Loucy (cell line): ENCODE results near the gene RPS23.

Experiments used
- EZH2phosphoT487 ChIP-seq: fragments of 200-600 bp; IDR thresholded peaks from 2 replicates; pipeline ENCODE4 v1.6.1; 2018; ENCODE audit warnings: antibody characterized with exemption, mild to moderate bottlenecking, moderate library complexity, borderline replicate concordance
- TF ChIP-seq, protein P1 (sequence below): fragments of 200-600 bp; sonication (generic); conservative IDR thresholded peaks from 2 replicates; pipeline ENCODE4 v1.5.1; 2014; ENCODE audit warnings: mild to moderate bottlenecking, antibody characterized with exemption, low read length

DNA sequence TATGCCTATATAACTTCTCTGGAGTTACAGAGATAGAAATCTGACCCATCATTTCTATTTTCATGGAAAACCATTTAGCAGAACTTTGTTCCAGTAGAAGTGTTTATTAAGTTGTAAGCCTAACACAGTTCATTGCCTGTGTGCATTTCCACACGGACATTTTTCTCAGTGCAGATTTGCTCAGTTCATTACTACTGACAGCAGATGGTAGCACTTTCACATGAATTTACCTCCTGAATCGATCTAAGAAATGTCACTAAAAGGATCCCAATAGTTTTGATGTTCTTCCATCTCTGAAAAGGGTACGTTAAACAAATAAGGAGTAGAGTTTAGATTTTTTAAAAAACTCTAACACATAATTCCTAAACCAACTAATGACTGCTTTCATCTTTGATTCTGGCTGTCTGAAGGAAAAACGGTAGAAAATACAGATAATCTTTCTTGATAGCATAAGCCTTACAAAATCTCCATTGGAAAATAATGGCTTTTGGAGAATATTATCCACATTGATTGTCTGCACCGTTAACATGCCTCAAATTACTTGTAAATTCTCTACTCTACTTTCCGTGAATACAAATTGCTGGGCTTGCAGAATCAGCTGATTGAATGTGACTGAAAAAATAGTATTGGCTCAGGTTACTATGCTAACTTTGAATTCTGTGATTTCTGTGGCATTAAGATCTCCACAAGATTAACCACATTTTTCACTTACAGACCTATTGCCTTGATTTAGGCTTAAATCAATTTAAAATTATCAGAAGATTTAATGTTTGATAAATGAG, 33.1 kb downstream of the RPS23 start:
- TF ChIP-seq, protein P1, sequence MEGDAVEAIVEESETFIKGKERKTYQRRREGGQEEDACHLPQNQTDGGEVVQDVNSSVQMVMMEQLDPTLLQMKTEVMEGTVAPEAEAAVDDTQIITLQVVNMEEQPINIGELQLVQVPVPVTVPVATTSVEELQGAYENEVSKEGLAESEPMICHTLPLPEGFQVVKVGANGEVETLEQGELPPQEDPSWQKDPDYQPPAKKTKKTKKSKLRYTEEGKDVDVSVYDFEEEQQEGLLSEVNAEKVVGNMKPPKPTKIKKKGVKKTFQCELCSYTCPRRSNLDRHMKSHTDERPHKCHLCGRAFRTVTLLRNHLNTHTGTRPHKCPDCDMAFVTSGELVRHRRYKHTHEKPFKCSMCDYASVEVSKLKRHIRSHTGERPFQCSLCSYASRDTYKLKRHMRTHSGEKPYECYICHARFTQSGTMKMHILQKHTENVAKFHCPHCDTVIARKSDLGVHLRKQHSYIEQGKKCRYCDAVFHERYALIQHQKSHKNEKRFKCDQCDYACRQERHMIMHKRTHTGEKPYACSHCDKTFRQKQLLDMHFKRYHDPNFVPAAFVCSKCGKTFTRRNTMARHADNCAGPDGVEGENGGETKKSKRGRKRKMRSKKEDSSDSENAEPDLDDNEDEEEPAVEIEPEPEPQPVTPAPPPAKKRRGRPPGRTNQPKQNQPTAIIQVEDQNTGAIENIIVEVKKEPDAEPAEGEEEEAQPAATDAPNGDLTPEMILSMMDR: no peak
- TF ChIP-seq EZH2phosphoT487: no peak
